ENCODE results near the gene OLFML1. TPM values are rescaled to one million over a fixed set of nuclear protein-coding genes. Genes with fewer than 3 reads are reported as not detected.
A peak's percentile ranks its signal among the peaks of the same experiment; 100 is the strongest.

The OLFML1 gene
- under 0.01 TPM in 1 of 2 replicates, not detected in the other for total RNA-seq

DNA sequence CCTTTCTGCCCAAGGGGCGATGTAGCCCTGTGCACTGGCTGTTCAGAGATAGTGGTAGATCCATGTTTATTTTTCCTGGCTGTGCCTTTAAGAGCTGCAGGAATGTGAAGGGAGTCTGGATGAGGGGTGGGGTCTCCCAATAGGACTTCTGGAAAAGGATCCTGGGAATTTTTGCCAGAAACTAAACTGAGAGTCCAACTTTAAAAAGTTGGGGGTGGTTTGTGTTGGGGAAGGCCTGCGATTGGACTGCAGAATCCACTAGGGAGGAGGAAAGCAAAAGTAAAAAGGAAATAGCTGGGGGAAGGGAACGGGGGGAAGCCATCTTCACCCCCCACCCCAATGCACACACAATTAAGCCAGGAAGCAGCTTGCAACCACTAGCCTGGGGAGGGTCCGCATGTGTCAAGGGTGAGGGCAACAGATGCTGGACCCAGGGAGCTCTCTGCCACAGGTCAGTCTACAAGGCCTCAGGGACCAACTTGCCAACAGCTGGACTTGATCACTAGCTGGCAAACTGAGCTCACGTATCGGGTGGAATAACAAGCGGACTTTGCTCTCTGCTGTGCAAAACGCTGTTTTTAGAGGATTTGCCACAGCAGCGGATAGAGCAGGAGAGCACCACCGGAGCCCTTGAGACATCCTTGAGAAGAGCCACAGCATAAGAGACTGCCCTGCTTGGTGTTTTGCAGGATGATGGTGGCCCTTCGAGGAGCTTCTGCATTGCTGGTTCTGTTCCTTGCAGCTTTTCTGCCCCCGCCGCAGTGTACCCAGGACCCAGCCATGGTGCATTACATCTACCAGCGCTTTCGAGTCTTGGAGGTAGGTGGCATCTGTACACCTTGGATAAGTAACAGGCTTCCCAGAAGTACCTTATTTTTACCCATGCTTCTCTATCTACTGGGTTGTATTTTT is at the start of gene OLFML1:
OLFML1 (plus strand) TSS at position 321 of the 912 bp plus-strand sequence; CDS start at position 691, 370 bp downstream.
- no peak for DNase-seq (ENCODE audit: low read depth in 2 of 2)

DNA sequence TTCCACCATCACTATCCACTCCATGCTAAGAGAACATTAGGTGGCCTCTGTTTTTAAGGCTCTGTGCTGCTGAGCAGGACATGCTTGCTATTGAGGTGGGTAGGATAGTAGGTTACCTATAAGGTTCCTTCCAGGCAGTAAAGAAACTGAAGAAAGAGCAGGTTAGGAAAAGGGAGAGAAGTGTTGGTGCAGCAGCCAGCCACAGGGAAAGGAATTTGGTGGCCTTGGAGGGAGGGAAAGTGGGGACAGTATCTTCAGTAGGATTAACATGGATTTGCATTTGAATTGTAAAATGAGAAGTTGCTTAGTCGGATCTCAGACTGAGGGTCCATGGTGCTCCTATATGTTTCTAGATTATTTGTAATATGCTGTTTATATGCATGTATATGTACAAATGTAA is 49.2 kb upstream of the OLFML1 start:
- no peak for DNase-seq (ENCODE audit: low read depth in 2 of 2)

GRCh38 chr11:7436657-7437056 is 48.6 kb upstream of the OLFML1 start:
- DNase-seq (ENCODE audit: low read depth in 2 of 2) = peak; percentile 2 to 50

GRCh38 chr11:7437696-7438095 is 47.6 kb upstream of the OLFML1 start:
- no peak for DNase-seq (ENCODE audit: low read depth in 2 of 2)

GRCh38 chr11:7439746-7440320 is 45.5 kb upstream of the OLFML1 start:
- no peak for DNase-seq (ENCODE audit: low read depth in 2 of 2)

DNA sequence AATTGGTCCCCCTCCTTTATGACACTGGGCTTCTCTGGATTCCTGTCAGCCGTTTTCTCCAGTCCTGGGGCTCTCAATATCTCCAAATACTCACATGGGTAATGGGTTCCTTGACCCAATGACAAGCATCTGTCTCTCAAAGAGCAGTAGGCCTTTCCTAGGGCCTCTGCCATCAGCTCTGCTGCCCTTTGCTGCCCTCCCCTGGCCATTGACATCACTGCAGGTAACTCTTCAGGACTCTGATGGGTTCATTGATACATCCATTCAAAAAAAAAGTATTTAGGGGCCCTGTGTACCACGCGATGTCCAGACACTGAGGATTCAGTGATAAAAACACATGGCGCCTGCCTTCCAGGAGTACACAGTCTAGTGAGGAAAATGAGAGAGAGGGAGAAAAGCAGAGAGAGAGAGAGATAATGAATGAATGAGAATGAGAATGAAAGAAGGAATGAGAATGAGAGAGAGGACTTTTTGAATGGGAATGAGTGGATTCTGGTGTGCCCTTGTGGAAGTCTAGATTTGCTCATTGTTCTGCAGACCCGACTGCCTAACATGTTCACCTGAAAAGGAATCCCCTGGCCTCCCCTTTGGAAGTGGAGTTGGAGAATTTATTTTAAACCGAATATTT is 42.6 kb upstream of the OLFML1 start:
- DNase-seq (ENCODE audit: low read depth in 2 of 2) = peak; percentile 65 to 69

DNA sequence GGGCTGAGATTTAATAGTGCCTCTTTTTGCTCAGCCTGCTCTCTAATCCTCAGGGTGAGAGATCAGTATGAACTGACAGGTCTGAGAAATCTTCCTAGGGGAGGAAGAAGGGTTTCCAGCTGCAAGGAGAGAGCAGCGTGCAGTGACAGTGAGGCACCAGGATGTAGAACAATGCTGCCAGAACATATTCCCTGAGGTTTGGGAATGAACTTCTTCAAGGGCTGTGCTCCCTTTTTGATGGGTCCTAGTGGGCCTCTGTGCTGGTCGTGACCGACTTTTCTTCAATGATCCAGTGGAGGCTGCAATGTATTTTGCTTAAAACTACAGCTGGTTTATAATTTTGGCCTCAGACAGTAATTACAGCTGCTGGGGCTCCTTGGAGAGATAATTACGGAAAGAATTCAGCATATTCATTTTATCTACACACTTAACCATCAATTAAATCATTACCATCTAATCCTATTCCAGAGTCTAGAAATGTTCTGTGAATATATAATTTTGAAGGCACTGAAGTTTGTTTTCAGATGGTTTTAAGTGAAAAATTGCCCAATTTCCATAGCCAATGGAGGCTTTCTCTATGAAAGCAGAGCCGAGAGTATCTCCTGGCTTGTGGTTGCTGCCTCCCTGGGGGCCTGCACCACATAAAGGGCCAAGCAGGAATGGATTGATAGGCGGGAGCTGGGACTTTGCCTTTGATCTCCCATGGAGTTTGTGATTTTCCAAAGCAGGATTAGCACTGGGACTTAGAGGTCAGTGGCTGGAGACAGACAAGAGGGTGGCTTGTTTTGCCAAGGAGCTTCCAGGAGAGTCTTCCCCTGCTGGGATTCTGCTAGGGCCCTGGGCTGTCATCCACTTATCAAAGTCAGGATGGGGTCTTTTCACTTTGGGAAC is 41.0 kb upstream of the OLFML1 start:
- no peak for DNase-seq (ENCODE audit: low read depth in 2 of 2)

DNA sequence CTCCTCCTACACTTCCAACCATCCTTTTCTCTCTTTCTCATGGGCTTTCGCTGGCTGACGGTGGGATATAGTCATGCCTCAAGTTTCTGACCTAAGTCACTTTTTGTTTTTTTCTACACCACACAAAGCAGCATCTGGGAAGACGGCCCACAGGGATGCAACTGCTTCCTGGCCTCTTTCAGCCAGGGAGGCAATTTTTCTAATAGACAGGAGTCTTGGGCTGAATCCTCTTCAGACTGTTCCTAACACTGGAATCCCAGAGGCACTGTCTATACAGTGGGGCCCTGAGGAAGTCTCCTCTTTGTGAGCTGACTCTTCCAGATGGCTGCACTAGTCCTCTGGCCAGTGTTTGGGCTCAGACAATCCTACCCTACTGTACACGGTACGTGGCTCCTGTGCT is 39.7 kb upstream of the OLFML1 start:
- DNase-seq (ENCODE audit: low read depth in 2 of 2) = no peak

DNA sequence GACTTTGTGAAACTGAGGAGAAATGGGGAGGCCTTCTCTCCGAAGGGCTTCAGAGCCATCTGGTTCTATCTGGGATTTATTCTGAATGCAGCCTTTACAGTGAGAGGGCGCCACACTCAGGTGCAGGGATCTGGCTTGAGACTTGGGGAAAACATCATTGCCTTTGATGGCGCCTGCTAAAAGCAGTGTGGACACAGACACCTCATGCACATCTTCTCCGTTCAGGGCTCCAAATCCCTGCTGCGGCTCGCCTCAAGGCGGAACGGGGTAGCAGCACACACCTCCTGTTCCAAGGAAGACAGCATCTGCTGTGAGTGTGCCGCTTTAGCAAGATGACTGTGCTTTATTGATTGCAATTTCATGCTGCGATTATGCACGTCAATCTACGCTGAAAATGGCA is 37.1 kb upstream of the OLFML1 start:
- no peak for DNase-seq (ENCODE audit: low read depth in 2 of 2)

- DNase-seq (ENCODE audit: low read depth in 2 of 2) = no peak
Observed at GRCh38 chr11:7449211-7449840, 36.0 kb upstream of the OLFML1 start.

GRCh38 chr11:7449841-7450214 is 35.5 kb upstream of the OLFML1 start:
- no peak for DNase-seq (ENCODE audit: low read depth in 2 of 2)

DNA sequence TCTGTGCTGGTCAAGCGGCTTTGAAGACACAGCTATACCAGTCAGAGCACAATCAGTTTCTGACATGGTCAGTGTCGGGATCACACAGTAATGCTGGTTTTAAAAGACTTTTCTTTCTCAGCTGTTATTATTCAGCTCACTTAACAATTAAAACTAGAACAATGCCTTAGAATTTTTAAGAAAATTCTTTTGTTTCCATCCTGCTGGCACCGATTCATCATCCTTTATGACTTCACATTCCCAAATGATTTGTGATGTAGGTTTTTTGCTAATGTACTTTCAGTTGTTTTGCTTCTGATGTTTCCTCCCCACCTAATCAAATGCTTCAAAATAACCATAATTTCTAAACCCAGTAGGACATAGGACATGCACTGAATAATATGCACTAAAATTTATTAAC is 34.5 kb upstream of the OLFML1 start:
- peak in 1 of 2 donors; percentile 22 for DNase-seq (ENCODE audit: low read depth in 2 of 2)

DNA sequence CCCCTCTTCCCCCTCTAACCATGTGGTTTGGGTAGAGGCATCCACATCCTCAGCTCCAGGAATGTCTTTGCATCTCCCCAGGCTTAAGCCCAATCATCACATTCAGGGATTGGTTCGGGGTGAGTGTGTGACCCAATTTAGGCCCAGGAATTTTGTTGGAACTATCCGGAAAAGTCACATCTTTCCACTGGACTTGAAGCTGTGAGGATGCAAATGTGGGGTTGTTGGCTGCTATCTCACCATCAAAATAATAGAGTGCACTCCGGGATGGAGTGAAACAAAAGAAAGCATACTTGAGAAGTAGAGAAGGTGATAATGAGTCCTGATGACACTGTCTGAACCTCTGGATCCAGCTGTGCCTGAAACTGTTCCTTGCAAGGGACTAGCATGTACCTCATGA is 33.8 kb upstream of the OLFML1 start:
- DNase-seq (ENCODE audit: low read depth in 2 of 2) = no peak

DNA sequence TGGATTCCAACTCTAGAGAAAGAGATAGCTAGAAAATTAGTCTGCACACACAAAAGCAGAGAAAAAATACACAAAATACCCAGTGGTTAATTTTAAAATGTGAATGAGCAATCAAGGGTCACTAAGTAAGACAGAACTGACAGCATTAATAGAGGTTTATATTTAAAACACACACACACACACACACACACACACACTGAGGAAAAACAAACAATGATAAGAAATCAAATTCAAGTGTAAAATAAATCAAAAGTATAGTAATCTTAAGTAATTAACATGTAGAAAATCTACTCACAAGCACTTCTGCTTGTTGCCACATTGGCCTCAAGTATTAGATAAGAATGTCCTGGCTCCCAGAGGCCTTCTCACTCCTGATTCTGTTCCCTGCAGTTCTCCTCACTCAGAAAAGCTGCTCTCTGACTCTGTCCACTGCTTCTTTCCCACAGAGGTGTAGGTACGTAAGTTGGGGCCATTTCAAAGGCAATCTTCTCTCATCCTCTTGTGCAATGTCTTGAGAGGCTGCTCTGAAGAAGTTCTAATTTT is 33.3 kb upstream of the OLFML1 start:
- DNase-seq (ENCODE audit: low read depth in 2 of 2) = no peak

DNA sequence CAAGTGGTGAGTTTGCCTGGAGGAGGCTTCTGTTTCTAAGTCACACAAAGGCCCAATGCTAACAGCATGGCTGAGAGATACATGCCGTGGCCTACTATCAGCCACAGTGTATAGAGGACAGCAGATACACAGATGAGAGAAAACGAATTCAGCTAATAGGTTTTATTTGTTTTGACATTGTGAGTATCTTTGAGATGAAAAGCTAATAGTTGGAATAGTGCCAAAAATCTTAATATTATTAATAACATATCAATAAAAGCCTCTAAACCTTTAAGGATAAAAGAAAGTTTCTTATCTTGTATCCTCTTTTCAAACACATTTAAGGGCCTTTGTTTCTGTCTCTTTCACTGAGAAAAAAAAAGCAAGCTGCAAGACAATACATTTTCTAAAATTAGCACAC is 30.5 kb upstream of the OLFML1 start:
- DNase-seq (ENCODE audit: low read depth in 2 of 2) = no peak

DNA sequence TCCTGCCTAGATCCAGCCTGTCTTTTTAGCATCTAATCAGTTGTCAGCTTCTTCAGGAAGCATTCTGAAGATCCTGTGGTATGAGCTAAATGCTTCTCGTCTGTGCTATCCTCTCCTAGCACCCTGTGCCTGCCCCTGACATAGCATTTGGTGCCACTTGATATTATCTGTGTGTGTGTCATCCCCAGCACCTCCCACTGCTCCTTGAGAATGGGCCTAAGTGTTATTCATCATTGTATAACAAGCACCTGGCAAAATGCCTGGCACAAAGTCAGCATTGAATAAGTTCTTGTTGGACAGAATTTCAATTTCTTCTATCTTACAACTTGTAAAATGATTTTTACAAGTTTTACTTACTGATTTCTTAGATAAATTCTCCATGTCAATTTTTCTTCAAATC is 28.1 kb upstream of the OLFML1 start:
- DNase-seq (ENCODE audit: low read depth in 2 of 2) = peak in 1 of 2 donors; percentile 46

GRCh38 chr11:7462706-7463105 is 22.6 kb upstream of the OLFML1 start:
- DNase-seq (ENCODE audit: low read depth in 2 of 2) = no peak

- peak in 1 of 2 donors; percentile 67 for DNase-seq (ENCODE audit: low read depth in 2 of 2)
Observed at GRCh38 chr11:7467652-7468051, 17.7 kb upstream of the OLFML1 start.

- no peak for DNase-seq (ENCODE audit: low read depth in 2 of 2)
Observed at GRCh38 chr11:7469351-7469865, 15.9 kb upstream of the OLFML1 start.

- no peak for DNase-seq (ENCODE audit: low read depth in 2 of 2)
Observed at GRCh38 chr11:7471071-7471470, 14.2 kb upstream of the OLFML1 start.

GRCh38 chr11:7473717-7474116 is 11.6 kb upstream of the OLFML1 start:
- DNase-seq (ENCODE audit: low read depth in 2 of 2) = no peak

Measured in lung microvascular endothelial cell (primary cell).